NCI-H510A (cell line): ENCODE measurements around the gene IQCN.

Experiments
- DNase-seq: peaks from one replicate; lab custom pipeline; 2025; lab: John Stamatoyannopoulos, UW

Gene IQCN

DNA sequence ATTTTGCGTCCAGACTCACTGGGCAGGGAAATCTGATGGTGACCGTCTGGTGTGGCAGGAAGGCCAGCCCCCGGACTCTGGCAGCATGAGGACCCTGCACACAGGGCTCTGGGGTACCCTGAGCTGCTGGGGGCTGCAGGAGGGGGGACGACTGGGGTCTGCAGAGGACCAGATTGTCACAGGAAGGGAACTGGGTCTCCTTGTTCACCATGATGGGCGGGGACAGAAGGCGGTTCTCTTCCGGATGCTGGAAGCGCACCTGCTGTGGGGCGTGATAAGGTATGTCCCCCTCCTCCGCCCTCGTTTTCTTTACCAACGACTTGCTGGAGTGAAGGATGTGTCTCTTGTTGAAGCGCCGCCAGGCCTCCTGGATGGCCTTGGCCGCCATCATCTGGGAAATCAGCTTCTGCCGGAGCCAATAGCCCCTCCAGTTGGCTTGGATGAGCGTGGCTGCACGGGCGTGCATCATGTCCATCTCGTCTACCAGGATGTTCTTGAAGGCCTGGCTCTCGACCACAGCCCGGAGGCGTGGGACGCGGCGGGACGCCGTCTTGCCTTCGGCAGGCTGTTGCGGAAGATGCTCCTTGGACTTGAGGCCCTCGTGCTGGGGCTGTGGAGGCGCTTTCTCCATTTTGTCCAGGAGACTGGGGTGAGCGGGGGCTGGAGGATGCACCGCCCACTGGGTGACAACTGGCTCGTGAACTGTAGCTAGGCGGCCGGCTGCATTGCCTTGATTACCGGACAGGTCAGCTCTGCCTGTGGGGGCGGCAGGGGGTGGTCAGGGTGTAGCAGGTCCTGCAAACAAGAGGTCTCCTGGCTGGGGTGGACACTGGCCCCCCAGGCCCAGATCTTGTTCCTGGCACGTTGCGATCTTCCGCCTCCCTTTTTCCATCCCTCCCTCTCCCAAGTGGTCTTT is 7.2 kb downstream of the IQCN start:
- no peak for DNase-seq

- no peak for DNase-seq
Observed at GRCh38 chr19:18265582-18265981, 8.7 kb downstream of the IQCN start.

GRCh38 chr19:18264971-18265540 is 9.2 kb downstream of the IQCN start:
- DNase-seq, result no peak

DNA sequence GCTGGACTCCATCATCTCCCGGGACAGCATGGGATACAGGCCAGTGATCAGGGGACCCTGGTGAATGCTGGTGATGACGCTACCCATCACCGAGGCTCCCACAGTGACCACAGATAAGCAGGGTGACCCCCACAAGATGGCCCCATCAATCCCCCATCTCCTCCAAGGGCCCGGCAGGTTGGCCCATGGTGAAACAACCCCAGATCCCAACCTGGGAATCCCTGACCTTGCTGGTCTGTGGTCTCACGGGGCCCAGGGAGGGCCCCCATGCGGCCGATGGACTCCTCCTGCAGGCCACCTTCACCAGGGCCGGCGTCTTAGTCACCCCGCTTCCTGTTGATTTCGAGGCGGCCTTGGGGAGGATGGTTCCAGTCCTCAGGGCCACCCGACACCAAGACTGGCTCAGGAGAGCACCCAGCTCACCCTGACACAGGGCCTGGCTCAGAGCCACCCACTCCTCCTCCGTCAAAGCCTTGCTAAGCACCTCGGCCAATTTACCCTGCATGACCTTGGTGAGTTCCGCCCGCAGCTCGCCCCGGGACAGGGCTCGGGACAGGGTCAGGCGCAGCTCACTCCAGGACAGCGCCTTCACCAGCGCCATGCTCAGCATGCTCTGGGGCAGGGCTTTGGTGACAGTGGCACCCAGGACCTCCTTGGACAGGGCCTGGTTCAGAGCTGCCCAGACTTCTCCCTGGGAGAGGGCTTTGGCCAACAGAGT is 10.0 kb downstream of the IQCN start:
- DNase-seq, result no peak

GRCh38 chr19:18263324-18264136 is 10.7 kb downstream of the IQCN start:
- no peak for DNase-seq

DNA sequence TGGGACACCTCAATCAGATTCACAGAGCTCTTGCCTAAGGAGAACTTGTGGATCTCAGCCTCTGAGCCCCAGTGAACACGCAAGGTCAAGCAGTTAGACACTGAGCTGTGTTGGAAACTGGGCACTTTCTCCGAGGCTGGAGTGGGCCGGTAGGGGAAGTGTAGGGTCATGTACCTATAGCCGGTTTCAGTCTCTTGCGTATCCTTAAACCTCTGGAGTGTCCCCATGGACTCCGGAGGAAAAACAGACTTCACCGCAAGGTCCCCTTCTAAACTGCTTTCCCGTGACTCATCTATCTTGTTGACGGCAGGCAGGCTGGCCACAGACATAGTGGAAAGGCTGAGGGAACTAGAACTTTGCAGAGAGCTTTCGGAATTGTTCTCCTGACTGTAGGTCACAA is 11.3 kb downstream of the IQCN start:
- no peak for DNase-seq

GRCh38 chr19:18262144-18262543 is 12.1 kb downstream of the IQCN start:
- DNase-seq, result no peak

DNA sequence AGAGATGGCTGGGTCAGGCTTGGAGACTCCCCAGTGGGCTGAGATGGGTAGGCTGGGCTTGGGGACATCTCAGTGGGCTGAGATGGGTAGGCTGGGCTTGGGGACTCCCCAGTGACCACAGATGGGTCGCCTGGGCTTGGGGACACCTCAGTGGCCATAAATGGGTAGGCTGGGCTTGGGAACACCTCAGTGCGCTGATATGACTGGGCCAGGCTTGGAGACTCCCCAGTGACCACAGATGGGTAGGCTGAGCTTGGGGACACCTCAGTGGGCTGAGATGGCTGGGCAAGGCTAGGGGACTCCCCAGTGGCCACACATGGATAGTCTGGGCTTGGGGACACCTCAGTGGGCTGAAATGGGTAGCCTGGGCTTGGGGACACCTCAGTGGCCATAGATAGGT is 12.8 kb downstream of the IQCN start:
- DNase-seq, result no peak

DNA sequence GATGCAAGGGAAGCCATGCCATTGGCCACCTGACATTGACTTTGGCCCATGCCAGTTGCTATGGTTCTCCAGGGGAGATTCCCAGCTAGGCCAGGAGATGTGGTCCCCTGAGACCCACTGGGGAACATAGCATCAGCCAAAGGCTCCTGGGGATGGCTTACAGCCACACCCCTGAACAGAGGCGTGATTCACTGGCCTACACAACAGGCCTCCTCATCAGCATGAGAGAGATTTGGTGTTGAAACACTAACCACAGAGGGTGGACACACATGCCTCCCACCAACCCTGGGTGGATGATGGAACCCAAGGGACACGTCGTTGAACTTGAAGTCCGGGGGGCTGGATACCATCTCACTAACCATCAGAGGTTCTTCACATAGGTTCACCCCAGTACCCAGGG is 14.4 kb downstream of the IQCN start:
- no peak for DNase-seq

DNA sequence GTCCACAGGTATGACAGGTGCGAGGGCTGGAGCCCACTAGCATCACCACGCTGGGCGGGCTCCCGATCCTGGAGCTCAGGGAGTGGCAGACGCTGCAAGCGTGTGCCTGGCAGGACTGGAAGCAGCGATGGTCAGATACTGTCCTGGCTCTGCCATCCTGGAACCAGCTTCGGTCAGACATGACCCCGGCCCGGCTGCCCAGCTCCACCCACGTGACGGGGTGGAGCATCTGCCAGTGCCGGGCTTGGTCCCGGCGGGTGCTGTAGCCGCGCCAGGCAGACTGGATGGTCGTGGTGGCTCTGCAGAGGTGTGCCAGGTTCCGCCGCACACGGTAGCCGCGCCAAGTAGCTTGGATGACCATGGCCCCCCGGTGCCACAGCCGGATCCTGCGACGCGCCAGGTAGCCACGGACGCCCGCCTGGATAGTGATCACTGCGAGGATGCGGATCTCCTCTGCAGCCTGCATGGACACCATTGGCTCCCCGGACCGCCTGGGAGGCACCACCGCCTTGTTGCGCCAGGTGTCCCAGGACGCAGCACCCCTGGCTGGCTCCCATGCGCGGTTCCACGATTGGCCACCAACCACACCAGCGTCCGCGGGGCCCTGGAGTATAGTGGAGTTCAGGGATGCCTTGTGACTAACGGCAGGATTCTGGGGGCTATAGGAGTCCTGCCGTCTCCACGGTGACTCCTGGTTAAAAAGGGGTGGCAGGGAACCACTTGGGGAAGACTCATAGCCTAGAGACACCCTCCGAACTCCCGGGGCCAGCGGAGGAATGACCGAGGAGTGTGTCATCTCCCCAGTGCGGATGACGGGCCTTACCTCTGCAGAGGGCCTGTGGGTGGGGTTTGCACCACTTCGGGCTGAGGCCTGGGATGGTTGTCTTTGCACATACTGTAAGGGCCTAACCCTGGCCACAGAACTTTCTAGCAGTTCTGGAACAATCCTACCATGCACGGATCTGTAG is 16.5 kb downstream of the IQCN start:
- no peak for DNase-seq

DNA sequence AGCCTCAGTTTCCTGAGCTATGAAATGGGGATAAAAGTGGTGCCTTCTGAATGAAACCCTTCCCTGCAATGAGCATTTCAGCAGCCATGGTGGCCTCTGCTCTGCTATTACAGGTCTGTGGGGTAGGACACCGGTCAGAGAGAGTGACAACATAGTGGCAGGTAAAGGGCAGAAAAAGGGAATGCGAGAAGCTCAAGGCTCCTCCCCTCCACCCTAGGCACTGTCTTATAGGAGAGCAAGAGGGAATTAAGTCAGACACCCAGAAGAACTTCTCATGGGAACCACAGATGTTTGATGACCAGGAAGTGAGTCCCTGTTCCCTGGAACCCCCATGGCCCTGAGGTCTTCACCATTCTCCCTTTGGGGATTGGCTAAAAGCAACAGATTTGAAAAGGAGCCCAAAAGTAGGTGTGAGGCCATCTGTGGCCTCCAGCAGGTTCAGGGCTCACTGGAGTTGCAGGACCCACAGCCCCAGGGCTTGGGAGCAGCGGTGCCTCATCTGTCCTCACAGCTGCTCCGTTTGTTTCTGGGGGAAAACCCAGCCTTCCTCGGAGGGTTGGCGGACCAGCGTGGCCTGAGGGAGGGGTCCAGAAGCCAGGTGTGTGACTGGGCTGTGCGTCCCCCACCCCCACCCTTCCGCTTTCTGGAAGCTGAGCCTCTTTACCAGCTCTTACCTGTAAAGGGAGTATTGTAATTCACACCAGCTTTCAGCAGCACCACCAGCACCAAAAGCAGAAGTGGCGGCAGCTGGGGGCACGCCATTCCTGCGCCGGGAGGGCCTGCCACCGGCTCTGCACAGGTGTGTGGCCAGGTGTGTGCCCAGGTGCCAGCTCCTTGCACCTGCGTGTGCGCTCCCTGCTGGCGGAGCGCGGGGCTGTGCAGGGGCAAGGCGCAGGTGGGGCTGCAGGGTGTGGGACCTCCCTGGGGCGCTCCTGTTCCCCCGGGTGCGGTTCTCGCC is 19.4 kb downstream of the IQCN start:
- DNase-seq, result peak; percentile 67

GRCh38 chr19:18253716-18254115 is 20.5 kb downstream of the IQCN start:
- DNase-seq, result no peak

DNA sequence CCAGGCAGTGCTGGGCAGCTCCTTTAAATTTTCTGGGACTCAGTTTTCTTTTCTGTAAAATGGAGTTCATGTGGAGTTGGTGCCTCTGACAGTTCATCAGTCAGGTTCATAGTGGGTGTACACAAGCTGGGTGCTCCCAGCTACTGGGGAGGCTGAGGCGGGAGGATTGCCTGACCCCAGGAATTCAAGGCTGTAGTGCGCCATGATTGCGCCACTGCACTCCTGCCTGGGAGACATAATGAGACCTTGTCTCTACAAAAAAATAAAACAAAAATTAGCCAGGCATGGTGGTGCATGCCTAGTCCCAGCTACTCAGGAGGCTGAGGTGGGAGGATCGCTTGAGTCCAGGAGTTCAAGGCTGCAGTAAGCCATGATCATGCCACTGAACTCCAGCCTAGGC is 21.1 kb downstream of the IQCN start:
- no peak for DNase-seq

DNA sequence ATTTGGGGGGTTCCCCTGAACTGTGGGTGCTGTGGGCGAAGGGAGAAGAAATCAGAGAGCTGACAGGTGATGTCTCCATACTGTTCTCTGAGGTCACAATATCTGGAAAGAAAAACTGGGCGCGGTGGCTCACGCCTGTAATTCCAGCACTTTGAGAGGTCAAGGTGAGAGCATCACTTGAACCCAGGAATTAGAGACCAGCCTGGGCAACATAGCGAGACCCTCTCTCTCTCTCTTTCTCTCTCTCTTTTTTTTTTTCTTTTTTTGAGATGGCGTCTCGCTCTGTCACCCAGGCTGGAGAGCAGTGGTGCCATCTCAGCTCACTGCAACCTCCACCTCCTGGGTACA is 21.9 kb downstream of the IQCN start:
- no peak for DNase-seq

- no peak for DNase-seq
Observed at GRCh38 chr19:18251587-18252369, 22.5 kb downstream of the IQCN start.

DNA sequence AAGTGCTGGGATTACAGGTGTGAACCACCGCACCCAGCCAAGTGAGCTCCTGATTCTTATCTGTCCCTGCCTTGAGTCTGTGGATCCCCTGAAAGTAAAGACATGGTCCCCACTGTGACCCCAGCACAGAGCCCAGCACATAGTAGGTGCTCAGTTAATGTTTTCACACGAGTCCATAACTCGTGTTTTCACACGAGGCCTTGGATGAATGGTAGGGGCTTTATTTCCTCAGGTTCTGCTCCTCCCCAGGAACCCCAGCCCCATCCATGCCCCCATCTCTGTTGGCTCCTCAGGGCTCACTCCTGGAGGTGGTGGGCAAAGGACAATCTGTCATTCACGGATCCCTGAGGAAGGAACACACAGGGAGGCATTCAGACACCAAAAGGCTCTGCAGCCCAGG is 24.4 kb downstream of the IQCN start:
- no peak for DNase-seq

- DNase-seq, result no peak
Observed at GRCh38 chr19:18245297-18245696, 29.0 kb downstream of the IQCN start.

DNA sequence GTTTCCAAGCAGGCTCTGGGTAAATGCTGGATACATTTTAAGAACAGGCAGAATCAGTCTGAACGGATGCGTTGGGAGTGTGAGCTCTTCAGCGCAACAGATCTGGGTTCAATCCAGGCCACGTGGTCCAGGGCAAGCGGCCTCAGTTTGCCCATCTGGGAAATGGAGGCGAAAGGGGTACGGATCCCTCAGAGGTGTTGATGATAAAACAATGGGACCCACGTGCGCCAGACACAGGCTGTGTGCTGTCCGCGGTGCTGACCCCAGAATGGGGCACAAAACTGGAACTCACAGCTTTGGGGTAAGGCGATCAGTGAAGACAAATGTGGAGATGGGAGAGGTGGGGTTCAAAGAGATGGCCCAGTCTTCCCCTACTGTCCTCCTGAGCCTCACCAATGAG is 34.9 kb downstream of the IQCN start:
- no peak for DNase-seq

GRCh38 chr19:18234194-18234593 is 40.1 kb downstream of the IQCN start:
- no peak for DNase-seq
